Activated CD8-positive, alpha-beta T cell treated with anti-CD3 and anti-CD28 coated beads for 36 hours (primary cell): ENCODE results near the gene TIGD3. TPM values are rescaled to one million over a fixed set of nuclear protein-coding genes. Genes with fewer than 3 reads are reported as not detected.

Source experiments
- ATAC-seq: fragments of 200-7000 bp; cut with Tn5 transposase; one replicate; pipeline ENCODE4 v1.10.0; 2021; ENCODE audit warnings: mild to moderate bottlenecking, moderate library complexity
- CTCF ChIA-PET: fragments of 350-600 bp; sonication (Branson Sonifier 250); formaldehyde crosslinking; loops from one replicate; lab custom pipeline; 2021; ENCODE audit warnings: antibody characterized with exemption; lab: Charles Lee
- POLR2A ChIA-PET: fragments of 350-600 bp; sonication (Branson Sonifier 250); formaldehyde crosslinking; loops from one replicate; lab custom pipeline; 2021; ENCODE audit warnings: antibody characterized with exemption; lab: Charles Lee
- DNase-seq: peaks from one replicate; pipeline ENCODE4 v3.0.0-alpha.2; 2020
- H3K27ac Mint-ChIP-seq: one replicate; pipeline ENCODE4 v1.8.0; 2021; ENCODE audit warnings: mild to moderate bottlenecking, mixed read lengths
- H3K27me3 Mint-ChIP-seq: one replicate; pipeline ENCODE4 v1.8.0; 2021; ENCODE audit warnings: mixed read lengths
- H3K36me3 Mint-ChIP-seq: one replicate; pipeline ENCODE4 v1.8.0; 2021; ENCODE audit warnings: low read depth, mixed read lengths
- H3K4me1 Mint-ChIP-seq: one replicate; pipeline ENCODE4 v1.8.0; 2021; ENCODE audit warnings: low read depth, mixed read lengths
- H3K4me3 Mint-ChIP-seq: one replicate; pipeline ENCODE4 v1.8.0; 2021; ENCODE audit warnings: mild to moderate bottlenecking, moderate library complexity, mixed read lengths
- H3K9me3 Mint-ChIP-seq: one replicate; pipeline ENCODE4 v1.8.0; 2021; ENCODE audit warnings: mixed read lengths
- intact Hi-C: fragments of 100-400 bp; cut with micrococcal nuclease; formaldehyde crosslinking; loops from one replicate; pipeline ENCODE4 v1.10.0; 2022
- total RNA-seq, 2 experiments: library from RNA; stranded (reverse); gene quantifications; one replicate each; pipeline ENCODE4 v1.2.3, GENCODE V29; 2021
- TF ChIP-seq, protein P1 (sequence below): fragments of 200-600 bp; IDR thresholded peaks from one replicate; pipeline ENCODE4 v1.8.0; 2022; ENCODE audit warnings: antibody characterized with exemption, mild to moderate bottlenecking

The TIGD3 gene
- total RNA-seq, 2 experiments from 2014 or later = 0.65 to 1.4 TPM

DNA sequence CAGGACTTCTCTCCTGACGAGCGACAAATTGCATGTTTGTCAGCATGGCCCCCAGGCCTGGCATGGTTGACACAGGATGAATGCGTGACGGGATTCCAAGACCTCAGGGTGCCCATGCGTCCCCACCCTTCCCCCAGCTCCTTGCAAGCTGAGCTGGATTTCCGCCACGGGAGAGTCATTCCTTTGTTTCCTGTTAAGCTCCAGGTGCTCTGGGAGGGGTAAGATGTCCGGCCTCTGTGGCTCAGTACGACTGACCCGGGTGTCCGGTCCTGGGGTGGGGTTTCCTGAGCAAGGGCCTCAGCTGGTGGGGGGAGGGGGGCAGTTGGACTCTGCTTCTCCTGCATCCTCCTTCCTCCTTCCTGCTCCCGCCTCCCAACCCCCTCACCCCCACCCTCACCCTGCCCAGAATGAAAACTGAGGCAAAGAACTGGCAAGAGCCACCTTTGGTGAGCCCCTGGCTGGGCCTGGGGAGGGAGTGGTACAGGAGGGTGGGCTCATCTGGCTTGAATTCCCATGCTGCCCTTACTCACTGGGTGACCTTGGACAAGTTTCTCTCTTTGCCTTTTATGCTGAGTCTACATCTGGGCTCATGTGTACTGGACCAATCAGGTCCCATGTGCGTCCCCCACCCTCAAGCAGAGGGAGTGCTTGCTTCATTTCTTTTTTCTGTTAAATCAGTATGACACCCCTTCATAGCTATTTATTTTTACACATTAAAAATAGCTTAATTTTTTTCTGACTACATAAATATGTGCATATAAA is 37.3 kb upstream of the TIGD3 start:
- H3K9me3 Mint-ChIP-seq = no peaks in the 10 kb centered on the region
- no peaks in the 10 kb centered on the region for H3K36me3 Mint-ChIP-seq
- DNase-seq (no peak), ATAC-seq (no peak)
- intact Hi-C loops = loop anchor here (5.0 to 10.0 kb wide), 2 partner anchors 40 to 92 kb away; no protein-coding TSS in a partner anchor
- TF ChIP-seq, protein P1, sequence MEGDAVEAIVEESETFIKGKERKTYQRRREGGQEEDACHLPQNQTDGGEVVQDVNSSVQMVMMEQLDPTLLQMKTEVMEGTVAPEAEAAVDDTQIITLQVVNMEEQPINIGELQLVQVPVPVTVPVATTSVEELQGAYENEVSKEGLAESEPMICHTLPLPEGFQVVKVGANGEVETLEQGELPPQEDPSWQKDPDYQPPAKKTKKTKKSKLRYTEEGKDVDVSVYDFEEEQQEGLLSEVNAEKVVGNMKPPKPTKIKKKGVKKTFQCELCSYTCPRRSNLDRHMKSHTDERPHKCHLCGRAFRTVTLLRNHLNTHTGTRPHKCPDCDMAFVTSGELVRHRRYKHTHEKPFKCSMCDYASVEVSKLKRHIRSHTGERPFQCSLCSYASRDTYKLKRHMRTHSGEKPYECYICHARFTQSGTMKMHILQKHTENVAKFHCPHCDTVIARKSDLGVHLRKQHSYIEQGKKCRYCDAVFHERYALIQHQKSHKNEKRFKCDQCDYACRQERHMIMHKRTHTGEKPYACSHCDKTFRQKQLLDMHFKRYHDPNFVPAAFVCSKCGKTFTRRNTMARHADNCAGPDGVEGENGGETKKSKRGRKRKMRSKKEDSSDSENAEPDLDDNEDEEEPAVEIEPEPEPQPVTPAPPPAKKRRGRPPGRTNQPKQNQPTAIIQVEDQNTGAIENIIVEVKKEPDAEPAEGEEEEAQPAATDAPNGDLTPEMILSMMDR = no peak
- peaks cover 4% of the 10 kb centered on the region for H3K4me1 Mint-ChIP-seq
- peaks cover 9% of the 10 kb centered on the region for H3K27me3 Mint-ChIP-seq
- H3K27ac Mint-ChIP-seq = no peak overlapping the region
- no peak overlapping the region for H3K4me3 Mint-ChIP-seq
- CTCF ChIA-PET = interaction anchor here (1.0 to 13.6 kb wide), 17 partner anchors 10 to 206 kb away, joined by 3 to 265 read pairs (median 18); partner anchors contain the start of genes DPF2, POLA2 and TM7SF2
- POLR2A ChIA-PET = interaction anchor here (1.1 to 1.5 kb wide), 3 partner anchors 12 to 55 kb away, joined by 3 to 7 read pairs (median 6); partner anchors contain the start of gene POLA2

DNA sequence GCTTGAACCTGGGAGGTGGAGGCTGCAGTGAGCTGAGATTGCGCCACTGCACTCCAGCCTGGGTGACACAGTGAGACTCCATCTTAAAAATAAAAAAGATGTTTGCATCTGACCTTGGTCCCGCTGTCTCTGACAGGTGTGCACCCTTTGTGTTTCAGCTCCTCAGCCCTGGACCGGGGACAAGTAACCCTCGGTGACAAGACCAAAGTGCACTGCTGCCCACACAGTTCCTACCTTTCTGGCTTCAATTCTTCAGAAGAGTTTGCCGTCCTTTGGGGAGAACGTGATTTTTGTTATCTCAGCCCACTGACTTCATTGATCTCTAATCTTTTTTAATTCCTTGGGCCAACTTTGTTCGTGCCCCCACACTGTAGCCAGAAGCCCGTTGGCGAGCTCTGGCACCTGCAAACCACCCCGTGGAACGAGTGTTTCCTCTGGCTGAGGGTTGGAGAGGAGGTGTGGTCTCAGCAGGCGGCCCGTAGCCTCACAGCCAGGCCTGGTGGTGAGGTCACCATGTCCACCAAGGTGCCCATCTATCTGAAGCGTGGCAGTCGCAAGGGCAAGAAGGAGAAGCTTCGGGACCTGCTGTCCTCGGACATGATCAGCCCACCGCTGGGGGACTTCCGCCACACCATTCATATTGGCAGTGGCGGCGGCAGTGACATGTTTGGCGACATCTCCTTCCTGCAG is 34.0 kb upstream of the TIGD3 start:
- DNase-seq (no peak), ATAC-seq (no peak)
- TF ChIP-seq, protein P1 = no peak
- ChIA-PET CTCF (interaction anchor here (1.6 to 2.4 kb wide), 2 partner anchors 9 to 95 kb away, joined by 5 to 10 read pairs; no protein-coding TSS in a partner anchor), POLR2A (interaction anchor here (2.4 kb wide), 1 partner anchor 13 kb away, joined by 11 read pairs; the partner anchor contains the start of gene DPF2)
- peaks cover 3% of the 10 kb centered on the region for H3K27me3 Mint-ChIP-seq
- H3K4me3 Mint-ChIP-seq = no peak overlapping the region
- peaks cover 4% of the 10 kb centered on the region for H3K4me1 Mint-ChIP-seq
- H3K9me3 Mint-ChIP-seq = no peaks in the 10 kb centered on the region
- no peaks in the 10 kb centered on the region for H3K36me3 Mint-ChIP-seq
- H3K27ac Mint-ChIP-seq = no peak overlapping the region
- intact Hi-C loops = no loop called here

DNA sequence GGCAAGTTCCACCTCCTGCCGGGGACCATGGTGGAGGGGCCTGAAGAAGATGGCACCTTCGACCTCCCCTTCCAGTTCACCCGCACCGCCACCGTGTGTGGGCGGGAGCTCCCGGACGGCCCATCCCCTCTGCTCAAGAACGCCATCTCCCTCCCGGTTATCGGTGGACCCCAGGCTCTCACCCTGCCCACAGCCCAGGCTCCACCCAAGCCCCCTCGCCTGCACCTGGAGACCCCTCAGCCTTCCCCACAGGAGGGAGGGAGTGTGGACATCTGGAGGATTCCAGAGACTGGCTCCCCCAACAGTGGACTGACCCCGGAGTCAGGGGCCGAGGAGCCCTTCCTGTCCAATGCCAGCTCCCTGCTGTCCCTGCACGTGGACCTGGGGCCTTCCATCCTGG is 33.5 kb upstream of the TIGD3 start:
- Mint-ChIP-seq H3K9me3 (no peaks in the 10 kb centered on the region), H3K27ac (no peak overlapping the region), H3K4me1 (no peaks in the 10 kb centered on the region), H3K36me3 (no peaks in the 10 kb centered on the region), H3K4me3 (no peak overlapping the region), H3K27me3 (peaks cover 2% of the 10 kb centered on the region)
- intact Hi-C loops = no loop called here
- ChIA-PET POLR2A (interaction anchor here (2.4 kb wide), 1 partner anchor 12 kb away, joined by 11 read pairs; the partner anchor contains the start of gene DPF2), CTCF (interaction anchor here (1.6 to 2.4 kb wide), 2 partner anchors 9 to 96 kb away, joined by 5 to 10 read pairs; no protein-coding TSS in a partner anchor)
- TF ChIP-seq, protein P1 = no peak
- ATAC-seq (no peak), DNase-seq (no peak)

DNA sequence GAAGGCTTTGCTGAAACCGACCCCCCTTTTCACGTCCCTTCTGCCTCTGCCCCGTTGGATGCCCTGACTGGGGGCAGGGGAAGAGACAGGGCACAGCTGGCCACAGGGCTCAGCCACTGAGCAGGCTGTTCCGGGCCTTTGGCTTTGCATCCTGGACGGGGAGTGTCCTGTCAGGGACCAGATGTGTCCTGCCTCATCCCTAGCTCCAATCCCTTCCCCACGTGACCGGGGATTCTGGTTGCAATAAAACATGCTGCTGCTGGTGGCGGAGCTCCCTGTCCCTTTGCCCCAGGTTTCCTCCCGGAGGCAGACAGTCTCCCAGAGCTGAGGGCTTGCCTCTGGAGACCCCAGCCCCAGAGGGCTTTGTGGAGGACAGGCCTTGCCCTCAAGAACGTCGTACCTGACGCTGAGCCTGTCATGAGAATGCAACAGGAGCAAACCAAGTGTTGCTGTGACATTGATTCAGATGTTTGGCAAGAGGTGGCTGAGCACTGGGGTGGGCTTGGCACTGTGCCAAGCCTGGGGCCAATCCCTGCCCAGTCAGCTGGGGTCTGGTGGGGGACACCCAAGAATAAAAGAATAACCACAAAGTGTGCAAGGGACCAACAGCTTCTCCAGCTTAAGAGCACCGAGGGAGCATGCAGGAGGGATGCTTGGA is 32.6 kb upstream of the TIGD3 start:
- ATAC-seq = no peak
- intact Hi-C loops = no loop called here
- POLR2A ChIA-PET = interaction anchor here (0.9 to 2.4 kb wide), 2 partner anchors 11 to 39 kb away, joined by 5 to 11 read pairs; partner anchors contain the start of gene DPF2
- H3K27me3 Mint-ChIP-seq = peaks cover 2% of the 10 kb centered on the region
- no peaks in the 10 kb centered on the region for H3K36me3 Mint-ChIP-seq
- DNase-seq = no peak
- H3K27ac Mint-ChIP-seq = no peak overlapping the region
- H3K4me1 Mint-ChIP-seq = no peaks in the 10 kb centered on the region
- TF ChIP-seq, protein P1 = no peak
- H3K4me3 Mint-ChIP-seq = no peak overlapping the region
- CTCF ChIA-PET = interaction anchor here (1.6 kb wide), 1 partner anchor 96 kb away, joined by 5 read pairs; no protein-coding TSS in a partner anchor
- H3K9me3 Mint-ChIP-seq = no peaks in the 10 kb centered on the region
